Measurements from ENCODE around the gene SLAMF1.

SLAMF1 gene

DNA sequence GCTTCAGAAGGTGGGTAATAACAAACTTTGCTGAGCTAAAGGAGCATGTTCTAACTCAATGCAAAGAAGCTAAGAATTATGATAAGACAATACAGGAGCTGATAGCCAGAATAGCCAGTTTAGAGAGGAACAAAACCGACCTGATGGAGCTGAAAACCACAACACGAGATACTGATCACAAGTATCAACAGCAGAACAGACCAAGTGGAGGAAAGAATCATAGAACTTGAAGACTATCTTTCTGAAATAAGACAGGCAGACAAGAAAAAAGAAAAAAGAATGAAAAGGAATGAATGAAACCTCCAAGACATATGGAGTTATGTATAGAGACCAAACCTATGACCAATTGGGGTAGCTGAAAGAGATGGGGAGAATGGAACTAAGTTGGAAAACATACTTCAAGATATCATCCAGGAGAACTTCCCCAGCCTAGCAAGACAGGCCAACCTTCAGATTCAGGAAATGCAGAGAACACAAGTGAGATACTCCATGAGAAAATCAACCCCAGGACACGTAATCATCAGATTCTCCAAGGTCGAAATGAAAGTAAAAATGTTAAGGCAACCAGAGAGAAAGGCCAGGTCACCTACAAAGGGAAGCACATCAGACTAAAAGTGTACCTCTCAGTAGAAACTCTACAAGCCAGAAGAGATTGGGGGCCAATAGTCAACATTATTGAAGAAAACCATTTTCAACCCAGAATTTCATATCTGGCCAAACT lies 88.0 kb downstream of the SLAMF1 start:
- DNase-seq, result no peak
